Hippocampal formation (tissue), 2 donors: ENCODE measurements around the gene ODAD4.
"Not testable (repeated sequence)": the region's sequence is repeated elsewhere in the genome, so short reads cannot be mapped to it uniquely, and the experiment has no call there.

Experiments used
- DNase-seq, 2 donors: peaks; one replicate each; lab custom pipeline; 2025; lab: John Stamatoyannopoulos, UW

Gene ODAD4

DNA sequence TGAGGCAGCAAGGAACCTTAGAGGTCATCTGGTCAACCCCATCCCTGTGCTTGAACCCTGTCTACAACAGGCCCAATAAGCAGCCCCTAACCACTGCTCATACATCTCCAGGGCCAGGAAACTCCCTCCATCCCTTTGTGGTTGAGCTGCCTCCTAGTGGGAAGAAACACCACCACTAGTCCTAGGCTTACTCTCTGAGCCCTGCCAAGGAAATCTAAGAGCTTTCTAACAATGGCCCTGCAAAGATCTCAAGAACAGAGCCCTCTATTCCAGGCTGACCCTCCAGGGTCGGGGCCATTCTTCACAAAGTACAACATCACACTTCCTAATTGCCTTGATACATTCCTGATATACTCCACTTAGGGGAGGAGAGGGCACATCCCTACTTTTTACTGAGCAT lies 17.5 kb upstream of the ODAD4 start:
- DNase-seq: no peak

DNA sequence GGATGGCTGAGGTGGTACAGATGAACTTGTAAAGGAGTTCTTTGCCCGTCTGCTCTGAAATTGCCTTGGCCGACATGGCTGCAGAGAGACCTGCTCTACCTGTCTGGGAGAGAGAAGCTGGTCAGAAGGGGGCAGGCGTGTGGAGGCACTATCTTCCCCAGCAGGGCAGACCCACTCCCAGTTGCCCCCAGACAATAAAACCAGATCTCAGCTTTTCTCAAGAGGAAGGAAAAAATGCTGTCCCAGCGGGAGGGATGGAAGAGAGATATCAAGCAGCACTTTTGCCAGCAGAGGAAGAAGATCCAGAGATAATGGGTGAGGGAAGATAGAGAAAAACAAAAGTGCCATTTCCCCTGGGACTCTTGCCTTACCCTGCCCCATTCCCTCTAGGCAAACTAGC lies 16.6 kb upstream of the ODAD4 start:
- no peak for DNase-seq

DNA sequence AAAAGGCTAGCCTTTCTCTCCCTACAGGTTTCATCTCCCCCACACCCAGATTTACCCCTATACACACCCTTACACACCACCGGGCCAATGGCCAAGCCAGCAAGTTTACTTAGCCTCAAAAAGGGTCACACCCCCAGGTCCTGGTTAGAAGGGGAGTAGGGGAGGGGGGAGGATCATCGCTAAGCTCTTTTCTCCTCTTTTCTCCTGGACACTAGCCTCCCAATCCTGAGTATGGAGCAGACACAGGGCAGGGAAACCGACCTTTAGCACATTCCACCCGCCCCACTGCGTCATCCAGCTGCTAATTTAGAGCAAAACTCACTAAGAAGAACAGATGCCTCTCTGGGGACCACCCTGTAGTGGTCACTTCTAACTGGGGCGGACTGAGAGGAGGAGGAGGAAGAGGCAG lies 16.1 kb upstream of the ODAD4 start:
- DNase-seq: no peak

DNA sequence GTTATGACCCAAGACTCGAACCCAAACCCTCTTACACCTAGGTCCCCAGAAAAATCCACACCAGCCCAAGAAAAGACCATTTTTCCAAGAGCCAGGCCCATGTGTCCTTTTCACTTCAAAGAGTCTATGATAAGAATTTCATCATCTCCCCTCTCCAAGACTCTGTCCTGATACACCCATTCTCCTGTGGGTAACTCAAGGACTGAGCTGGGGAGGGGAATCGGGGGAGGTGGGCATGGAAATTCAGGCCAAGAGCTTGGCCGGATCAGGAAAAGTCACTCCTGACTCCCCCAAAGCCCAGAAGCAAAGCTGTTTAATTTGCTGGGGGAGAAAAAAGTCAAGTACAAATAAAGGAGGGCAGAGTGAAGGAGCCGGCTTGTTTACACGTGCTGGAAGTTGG lies 15.4 kb upstream of the ODAD4 start:
- no peak for DNase-seq

DNA sequence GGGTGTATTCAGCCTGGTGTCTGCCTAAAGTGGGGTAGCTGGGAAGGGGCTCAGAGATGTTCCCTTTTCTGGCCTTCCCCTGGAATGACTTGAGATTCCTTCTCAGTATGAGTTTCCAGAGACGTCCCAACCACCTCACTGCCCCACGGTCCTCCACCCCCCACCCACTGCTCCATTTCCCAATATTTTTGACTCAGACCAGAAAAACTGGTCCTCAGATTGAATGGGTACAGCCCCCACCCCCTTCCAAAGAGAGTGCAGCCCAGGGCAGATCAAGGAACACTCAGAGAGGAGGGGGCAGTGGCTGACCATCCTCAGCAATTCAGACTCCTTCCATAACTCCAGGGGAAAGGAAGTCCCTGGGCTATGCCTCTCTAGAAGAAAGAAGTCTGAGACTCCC lies 14.9 kb upstream of the ODAD4 start:
- no peak for DNase-seq

DNA sequence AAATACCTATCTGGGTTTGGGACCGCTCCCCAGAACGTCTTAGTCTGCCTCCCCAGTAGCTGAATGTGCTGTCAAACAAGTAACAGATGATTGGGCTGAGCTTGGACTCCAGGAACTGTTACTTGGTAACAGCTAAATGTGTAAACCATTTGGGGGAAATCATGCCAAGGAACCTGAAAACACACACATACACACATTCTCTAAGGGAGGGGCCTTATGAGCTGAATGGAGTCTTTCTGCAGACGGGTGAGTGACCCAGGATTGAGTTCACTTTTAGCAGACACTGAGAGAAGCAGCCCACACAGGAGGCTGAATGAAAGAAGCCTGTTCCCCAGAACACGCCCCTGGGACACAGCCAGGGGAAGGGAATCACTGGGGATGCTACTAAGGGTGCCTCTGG lies 13.2 kb upstream of the ODAD4 start:
- DNase-seq: peak in 1 of 2 donors; percentile 27

DNA sequence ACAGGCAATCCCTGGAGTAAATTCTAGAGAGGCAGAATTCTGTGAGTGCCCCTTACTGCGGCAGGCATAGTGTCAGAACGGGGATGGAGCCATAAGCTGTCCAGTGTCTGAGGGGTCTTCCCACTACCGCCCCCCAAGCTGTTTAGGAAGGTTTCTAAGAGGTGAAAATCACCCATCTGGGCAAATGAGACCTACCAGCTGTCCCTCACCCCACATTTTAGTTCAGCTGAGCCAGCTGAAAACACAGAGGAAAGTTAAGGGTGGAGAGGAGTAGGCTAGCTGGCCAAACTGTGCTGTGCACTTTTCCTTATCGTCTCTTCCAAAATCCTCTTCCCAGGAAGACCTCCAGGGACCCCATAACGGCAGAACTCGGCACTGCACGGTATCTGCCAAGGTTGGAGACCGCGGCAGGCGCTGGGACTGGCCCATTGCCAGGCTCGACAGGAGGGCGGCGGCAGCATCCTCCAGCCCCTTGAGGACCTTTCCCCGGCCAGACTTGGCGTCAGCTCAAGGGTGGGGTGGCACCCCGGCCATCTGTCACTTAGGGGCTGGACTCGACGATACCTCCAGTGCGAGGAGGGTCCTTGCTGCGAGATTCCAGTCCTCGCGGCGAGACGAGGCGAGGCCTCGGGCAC lies 12.6 kb upstream of the ODAD4 start:
- DNase-seq: no peak

DNA sequence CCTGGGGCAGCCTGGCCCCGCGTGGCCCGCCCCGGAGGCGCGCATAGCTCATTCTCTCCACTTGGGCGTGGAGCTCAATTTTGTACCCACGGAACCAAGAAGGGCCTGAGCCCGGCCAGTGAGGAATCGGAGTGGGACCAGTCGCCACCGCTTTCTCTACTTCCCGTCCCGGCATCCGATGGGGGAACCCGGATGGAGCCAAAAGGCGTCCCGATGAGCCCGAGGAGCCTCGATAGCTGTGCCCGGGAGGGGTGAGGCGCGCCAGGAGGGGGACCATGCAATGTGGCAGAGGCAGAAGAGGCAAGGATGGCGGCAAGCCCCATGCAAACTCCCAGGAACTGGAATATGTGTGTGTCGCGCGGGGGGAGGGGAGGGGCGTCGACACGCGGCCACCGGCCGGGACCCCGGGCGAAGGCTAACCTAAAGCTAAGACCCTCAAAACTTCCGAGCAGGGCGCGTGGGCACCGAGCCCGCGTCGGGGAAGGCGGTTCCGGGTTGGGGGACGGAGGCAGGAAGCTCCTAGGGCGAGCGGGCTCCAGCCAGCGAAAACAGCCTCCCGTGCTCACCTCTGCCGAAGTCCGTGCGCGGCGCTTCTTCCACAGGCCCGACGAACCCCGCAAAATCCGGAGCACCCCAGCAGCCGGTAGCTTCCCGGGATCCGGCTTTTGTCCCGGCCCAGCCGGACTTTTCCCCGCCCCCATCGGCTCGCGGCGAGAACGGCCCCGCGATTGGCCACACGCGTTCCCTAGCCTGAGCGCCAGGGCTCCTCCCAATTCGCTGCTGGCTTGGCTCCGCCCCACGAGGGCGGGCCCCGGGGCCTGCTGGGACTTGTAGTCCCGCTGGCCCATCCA lies 11.9 kb upstream of the ODAD4 start, which contains the start of gene ACLY:
Gene ACLY, minus strand, starts transcription at position 638 of the 851 bp plus-strand sequence. CDS start 5,078 bp downstream, outside the sequence.
- peak; percentile 92 to 95 for DNase-seq

DNA sequence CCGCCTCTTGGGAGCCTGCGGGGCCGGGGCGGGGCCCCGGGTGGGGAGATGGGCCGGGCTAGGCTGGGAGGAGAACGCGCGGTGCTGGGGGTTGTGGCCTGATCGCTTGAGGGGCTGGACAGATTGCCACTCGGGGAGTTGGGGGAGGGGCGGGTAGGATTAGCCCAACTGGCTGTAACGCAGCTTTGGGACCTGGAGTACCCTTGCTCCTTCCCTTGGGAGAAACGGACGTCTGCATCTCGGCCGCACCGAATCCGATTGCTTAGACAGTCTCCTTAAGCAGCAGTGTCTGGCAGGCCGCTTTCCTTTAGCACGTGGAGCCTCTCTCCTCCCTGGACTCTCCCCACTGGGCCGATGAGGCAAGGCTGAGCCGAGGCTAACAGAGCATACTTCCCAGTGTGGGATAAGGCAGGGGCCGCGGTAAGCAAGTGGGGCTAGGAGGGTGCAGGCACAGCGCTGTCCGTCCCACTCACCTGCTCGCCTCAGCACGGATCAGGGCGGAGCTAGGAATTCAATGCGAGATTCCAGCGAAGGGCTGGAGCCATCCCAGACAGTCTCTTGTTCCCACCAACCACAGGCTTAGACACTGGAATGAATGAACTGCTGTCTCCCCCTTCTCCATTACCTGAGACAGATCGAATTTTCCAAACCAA lies 11.1 kb upstream of the ODAD4 start:
- peak in 1 of 2 donors; percentile 58 for DNase-seq

DNA sequence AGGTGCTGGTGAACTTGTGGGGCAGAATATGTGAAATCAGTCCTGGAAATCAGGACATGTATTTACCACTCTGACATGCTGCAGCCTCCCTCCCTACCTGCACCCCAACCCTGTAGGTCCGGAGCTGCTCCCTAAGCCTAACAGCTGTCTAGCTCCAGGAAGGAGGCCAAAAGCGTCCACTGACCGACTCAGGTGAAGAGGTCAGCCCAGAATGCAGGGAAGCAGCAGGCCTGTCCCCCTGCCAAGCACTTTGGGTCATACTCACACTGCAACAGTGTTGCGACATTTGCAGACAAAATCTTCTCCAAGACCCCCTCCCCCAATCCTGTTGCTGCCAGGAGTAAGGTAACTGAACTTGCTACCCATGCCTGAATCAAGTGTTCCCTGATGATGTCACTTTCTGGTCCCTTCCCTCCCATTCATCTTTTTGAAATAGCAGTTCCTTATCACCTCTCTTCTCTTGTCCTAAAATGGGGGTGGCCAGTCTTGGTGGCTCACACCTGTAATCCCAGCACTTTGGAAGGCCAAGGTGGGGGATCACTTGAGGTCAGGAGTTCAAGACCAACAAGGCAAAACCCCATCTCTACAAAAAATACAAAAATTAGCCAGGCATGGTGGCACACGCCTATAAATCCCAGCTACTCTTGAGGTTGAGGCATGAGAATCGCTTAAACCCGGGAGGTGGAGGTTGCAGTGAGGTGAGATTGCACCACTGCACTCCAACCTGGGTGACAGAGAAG lies 10.4 kb upstream of the ODAD4 start:
- no peak for DNase-seq

DNA sequence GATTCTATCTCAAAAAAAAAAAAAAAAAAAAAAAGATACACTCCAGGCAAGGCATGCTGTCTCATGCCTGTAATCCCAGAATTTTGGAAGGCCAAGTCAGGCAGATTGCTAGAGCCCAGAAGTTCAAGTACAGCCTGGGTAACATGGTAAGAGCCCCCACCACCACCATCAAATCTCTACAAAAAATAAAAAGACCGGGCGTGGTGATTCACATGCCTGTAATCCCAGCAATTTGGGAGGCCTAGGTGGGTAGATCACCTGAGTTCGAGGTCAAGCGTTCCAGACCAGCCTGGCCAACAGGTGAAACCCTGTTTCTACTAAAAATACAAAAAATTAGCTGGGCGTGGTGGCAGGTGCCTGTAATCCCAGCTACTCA lies 9.8 kb upstream of the ODAD4 start:
- DNase-seq: no peak

DNA sequence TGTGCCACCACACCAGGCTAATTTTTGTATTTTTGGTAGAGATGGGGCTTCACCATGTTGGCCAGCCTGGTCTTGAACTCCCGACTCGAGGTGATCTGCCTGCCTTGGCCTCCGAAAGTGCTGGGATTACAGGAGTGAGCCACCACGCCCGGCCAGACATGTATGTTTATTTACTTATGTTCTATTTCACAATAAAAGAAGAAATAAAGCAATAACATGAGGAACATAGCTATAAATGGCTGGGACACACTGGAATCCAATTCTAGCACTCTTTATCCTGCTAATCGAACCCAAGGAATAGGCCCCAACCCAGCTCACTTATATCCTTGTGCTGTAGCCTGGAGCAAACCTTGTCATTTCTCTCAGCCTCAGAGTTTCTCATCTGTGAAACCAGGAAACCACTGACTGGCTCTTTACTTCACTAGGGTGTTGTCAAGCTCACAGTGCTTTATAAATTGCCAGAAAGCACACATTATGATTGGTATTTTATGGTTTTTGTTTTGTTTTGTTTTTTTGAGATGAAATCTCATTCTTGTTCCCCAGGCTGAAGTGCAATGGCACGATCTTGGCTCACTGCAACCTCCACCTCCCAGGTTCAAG lies 4.3 kb upstream of the ODAD4 start:
- no peak for DNase-seq

DNA sequence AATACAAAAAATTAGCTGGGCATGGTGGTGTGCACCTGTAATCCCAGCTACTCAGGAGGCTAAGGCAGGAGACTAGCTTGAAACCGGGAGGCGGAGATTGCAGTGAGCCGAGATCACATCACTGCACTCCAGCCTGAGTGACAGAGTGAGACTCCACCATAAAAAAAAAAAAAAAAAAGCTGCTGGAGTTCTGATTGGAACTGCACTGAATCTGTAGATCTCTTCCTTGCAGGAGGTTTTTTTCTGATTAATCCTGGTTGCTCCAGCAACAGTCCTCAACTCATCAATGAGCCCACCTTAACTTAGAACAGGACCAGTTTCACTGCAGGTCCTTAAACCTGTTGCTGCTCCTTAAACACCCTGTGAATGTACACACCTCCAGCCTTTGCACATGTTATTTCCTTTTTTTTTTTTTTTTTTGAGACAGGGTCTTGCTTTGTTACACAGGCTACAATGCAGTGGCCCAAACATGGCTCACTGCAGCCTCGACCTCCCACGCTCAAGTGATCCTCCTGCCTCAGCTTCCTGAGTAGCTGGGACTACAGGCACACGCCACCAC lies 1.6 kb upstream of the ODAD4 start:
- DNase-seq: no peak

DNA sequence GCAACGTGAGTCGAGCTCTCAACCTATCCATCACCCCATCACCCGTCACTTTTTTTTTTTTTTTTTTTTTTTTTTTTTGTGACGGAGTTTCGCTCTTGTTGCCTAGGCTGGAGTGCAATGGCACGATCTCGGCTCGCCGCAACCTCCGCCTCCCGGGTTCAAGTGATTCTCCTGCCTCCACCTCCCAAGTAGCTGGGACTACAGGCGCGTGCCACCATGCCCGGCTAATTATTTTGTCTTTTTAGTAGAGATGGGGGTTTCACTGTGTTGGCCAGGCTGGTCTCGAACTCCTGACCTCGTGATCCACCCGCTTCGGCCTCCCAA lies 378 bp downstream of the ODAD4 start:
- DNase-seq: not testable (repeated sequence)

DNA sequence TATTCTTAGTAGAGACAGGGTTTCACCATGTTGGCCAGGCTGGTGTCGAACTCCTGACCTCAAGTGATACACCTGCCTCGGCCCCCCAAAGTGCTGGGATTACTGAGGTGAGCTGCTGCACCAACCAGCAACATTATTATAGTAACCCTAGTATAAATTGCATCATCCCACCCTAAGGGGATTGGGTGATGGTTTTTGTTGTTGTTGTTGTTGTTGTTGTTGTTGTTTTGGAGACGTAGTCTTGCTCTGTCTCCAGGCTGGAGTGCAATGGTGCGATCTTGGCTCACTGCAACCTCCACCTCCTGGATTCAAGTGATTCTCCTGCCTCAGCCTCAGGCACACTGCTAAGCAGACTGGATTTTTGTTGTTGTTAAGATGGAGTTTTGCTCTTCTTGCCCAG lies 1.3 kb downstream of the ODAD4 start:
- not testable (repeated sequence) for DNase-seq

DNA sequence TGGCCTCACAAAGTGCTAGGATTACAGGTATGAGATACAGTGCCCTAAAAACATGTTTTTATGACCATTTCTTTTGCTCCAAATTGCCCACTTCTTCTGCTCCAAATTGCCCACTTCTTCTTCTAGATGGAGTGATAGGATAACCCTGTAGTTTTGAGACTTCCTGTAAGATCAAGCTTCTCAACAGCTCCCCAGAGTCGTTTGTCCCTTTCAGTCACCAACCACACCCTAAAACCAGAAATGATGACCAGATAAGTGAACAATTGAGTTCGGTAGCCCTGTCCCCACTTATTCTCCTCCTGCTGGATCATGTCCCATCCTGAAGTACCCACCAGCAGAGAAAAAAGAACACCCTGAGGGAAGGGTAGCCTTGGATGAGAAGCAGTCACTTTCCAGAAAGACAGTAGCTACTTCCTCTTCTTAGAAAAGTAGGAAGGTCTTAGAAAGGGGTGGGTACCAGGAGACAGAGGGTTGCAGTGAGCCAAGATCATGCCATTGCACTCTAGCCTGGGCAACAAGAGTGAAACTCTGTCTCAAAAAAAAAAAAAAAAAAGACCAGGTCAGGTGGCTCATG lies 2.5 kb downstream of the ODAD4 start:
- DNase-seq: peak in 1 of 2 donors; percentile 4

DNA sequence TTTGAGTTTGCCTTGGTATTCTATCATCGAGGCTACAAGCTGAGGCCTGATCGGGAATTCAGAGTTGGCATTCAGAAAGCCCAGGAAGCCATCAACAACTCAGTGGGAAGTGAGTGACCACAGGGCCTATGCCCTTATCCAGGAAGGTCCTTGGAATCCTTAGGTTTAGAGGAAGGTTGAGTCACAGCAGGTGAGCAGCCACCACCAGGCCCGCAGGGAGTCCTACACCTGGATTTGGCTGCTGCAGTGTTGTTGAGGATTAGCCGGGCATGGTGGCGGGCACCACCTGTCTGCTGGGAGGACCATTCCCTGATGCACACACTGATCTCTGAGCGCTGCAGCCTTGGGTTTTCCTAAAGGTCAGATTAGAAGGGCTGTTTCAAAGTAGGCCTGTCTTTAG lies 5.2 kb downstream of the ODAD4 start:
- no peak for DNase-seq

DNA sequence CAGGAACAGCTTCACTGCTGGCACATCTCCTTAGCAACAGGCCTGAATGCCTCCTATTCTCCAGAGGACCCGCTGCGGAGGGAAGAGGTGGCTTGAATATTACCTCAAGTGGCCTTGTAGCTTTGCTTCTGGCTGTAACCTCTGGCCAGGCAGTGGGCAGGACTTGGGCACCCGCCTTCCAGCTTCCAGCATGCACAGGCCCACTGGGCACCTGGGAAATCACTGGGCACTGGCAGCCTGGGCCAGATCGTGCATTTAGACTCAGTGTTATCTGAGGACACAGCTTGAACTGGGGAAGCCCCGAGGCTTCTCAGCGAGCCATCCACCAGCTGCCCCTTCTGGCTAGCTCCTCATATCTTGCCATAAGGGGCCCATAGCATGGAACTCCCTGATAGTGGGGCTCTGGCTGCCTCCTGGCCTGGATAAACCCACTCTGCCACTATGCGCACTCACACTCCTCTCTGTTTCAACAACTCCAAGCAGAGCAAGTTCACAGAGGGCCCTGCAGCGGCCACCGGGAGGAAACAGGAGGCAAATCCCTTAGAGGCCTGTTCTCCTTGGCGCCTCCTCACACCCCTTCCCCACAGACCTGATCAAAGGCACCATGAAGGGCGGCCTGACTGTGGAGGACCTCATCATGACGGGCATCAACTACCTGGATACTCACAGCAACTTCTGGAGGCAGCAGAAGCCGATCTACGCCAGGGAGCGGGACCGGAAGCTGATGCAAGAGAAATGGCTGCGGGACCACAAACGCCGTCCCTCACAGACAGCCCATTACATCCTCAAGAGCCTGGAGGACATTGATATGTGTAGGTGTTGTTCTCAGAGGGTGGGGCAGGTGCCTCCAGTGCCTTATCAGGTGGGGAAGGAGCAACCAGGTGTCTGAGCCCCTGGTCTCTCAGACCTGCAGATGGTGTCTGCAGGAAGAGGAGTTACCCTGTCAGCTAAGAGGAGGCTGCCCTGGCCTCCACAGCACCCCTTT lies 7.8 kb downstream of the ODAD4 start:
- no peak for DNase-seq

DNA sequence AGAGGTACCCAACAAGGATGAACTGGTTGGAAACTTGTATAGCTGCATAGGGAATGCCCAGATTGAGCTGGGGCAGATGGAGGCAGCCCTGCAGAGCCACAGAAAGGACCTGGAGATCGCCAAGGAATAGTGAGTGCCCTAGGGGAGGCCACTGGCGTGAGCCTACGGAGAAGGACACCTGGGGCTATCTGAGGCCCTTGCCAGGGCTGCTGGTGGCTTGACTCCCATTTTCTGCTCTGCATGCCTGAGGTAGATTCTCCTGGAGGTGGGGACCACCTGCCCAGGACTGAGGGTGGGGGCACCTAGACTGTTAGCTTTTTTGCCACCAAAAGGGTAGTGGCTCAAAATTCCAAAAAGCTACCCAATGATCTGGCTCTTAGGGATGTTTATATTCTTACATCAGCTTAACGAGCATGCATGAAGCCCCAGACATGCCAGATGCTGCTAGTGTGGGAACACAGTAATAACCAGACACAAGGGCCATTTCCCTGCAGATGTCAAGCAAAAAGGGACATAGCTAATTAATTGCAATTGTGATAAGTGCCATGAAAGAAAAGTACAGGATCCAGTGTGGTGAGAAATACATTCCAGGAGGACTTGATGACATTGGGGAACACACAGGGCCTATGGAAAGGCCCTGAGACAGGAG lies 8.8 kb downstream of the ODAD4 start:
- no peak for DNase-seq

DNA sequence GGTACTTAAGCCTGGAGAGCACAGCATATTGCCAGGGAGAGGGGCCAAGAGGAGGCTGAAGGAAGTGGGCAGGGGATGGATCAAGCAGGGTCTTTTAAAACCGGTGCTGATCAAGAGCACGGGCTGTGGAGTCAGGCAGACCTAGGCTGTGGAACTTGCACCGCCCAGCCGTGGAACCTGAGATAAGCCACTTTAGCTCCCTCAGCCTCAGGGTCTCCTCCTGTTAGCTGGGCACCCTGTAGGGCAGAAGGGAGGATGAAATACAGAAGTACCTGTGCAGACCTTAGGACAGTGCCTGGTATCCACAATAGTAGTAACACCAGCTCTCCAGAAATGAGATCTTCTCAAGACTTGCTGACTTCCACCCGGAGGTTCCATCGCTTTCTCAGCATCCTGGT lies 9.3 kb downstream of the ODAD4 start:
- DNase-seq: no peak
